T1000 (cell line): ENCODE measurements around the gene GPR62.

Source experiments
- DNase-seq: peaks from one replicate; lab custom pipeline; 2025; ENCODE audit warnings: mixed read lengths; lab: John Stamatoyannopoulos, UW

The GPR62 gene

DNA sequence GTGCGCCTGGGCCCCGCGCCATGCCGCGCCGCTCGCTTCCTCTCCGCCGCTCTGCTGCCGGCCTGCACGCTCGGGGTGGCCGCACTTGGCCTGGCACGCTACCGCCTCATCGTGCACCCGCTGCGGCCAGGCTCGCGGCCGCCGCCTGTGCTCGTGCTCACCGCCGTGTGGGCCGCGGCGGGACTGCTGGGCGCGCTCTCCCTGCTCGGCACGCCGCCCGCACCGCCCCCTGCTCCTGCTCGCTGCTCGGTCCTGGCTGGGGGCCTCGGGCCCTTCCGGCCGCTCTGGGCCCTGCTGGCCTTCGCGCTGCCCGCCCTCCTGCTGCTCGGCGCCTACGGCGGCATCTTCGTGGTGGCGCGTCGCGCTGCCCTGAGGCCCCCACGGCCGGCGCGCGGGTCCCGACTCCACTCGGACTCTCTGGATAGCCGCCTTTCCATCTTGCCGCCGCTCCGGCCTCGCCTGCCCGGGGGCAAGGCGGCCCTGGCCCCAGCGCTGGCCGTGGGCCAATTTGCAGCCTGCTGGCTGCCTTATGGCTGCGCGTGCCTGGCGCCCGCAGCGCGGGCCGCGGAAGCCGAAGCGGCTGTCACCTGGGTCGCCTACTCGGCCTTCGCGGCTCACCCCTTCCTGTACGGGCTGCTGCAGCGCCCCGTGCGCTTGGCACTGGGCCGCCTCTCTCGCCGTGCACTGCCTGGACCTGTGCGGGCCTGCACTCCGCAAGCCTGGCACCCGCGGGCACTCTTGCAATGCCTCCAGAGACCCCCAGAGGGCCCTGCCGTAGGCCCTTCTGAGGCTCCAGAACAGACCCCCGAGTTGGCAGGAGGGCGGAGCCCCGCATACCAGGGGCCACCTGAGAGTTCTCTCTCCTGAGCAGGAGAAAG is 951 bp downstream of the GPR62 start:
- DNase-seq = no peak

DNA sequence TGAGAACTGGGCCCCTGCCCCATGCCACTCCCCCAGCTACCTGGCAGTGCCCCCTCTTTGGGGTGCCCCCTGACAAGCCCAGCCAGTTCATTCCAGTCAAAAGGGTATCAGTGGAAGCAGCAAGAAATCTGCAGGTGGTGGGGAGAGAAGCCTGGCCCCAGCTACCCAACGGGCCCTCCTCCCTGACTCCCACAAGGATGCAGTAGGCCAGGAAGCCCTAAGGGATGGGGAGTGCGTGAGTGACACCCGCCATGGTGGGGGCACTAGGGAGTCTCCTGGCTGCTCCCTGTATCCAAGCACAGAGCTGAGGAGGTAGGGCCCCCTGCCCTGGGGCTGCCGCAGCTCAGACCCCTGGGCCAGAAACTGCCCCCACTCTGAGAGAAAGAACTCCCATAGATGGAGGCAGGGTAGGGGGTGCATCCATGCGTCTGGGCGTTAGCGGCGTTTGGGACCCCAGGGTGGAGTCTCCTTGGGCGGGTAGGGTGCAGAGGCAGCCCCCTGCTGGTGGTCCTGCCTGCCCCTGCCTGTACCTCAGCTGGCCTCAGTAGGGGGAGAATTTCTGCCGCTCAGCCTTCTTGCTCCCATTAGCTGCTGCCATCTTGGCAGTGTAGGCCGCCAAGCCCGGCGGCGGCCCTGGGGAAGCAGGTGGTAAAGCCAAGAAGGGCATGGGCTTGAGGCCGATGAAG is 2.5 kb downstream of the GPR62 start:
- DNase-seq = no peak

DNA sequence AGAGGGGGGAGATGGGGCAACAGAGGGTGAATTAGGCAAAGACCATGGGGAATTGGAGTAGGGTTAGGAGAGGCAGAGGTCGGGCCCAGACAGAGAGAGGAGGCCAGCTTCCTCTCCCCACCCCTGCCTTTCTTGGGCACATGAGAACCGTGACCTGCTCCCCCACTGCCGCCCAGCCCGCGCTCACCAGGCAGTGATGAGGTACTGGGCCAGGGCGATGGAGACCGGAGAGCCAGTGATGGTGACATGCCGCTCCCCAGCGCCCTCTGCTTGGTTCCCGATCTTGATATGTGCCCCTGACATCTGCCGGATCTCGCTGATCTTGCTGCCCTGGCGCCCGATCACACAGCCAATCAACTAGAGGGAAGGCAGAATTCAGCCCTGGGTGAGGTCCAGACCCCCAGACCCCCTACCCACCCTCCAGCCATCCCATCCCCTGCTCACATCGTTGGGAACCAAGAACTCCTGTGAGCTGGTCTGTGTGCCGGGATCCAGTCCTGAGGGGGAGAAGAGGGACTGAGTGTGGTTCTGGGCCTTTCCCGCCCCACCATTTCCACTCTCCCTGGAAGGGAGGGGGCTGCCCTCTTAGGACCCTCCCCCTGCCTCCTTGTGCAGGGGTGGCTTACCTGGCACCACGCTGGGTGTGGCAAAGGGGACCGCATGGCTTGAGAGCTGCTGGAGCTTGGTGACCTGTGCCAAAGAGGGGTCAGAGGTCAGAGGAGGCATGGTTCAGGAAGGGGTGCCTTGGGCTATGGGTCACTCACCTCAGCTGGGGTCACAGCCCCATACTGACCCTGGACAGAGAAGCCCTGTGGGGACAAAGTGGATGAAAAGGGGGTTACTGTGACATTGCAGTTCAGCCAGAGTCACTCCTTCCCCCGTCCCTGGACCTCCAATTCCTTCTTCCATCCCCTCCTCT is 3.7 kb downstream of the GPR62 start:
- DNase-seq = no peak

DNA sequence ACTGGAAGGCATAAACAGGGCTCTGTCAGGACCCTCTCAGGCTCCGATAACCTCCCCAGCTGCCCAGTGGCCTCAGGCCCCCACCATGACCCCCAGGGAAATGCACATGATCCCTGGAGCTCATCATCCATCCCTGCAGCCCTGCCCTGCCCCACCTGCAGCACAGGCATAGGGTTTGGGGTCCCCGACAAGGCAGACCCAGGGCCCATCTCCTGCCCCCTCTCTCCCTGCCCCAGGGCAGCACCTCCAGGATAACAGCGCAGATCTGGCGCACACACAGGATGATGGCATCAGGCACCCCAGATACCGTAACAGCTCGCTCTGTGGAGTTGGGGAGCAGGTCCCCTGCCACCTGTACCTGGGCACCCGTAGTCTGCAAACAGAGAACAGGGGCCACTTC is 4.5 kb downstream of the GPR62 start:
- DNase-seq = no peak

DNA sequence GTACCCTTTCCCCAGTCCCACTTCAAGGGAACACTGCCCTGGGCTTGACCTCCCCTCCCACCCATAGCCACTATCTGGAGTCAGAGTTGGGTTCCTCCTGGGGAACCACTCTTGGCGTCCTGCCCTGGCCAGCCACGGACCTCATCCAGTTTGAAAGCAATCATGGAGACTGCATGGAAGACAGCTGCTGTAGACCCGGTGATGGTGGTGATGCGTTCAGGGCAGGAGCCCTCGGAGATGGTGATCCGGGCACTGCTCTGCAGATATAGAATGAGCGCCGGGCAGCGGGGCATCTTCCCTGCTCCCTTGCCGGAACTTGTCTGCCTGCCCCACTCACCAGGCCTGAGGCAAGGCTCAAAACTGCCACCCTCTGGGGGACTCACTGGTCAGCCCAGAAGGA is 5.2 kb downstream of the GPR62 start:
- no peak for DNase-seq

DNA sequence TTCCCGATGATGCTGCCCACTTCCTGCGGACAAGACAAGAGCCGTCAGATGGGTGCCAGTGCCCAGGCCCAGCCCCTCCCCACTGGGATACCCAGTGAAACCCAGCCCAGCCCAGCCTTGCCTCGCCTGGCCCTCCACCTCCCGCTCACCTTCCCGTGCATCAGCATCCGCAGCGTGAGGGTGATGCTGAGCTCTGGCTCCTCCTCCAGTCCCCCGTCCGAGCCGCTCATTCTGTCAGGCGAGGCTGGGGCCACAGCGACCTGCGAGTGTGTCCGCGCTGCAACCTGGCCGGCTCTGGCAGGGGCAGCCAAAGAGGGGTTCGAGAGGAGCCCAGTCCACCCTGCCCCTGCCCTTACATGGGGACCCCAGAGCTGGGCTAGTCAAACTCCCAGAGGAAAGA is 5.8 kb downstream of the GPR62 start:
- DNase-seq = no peak

DNA sequence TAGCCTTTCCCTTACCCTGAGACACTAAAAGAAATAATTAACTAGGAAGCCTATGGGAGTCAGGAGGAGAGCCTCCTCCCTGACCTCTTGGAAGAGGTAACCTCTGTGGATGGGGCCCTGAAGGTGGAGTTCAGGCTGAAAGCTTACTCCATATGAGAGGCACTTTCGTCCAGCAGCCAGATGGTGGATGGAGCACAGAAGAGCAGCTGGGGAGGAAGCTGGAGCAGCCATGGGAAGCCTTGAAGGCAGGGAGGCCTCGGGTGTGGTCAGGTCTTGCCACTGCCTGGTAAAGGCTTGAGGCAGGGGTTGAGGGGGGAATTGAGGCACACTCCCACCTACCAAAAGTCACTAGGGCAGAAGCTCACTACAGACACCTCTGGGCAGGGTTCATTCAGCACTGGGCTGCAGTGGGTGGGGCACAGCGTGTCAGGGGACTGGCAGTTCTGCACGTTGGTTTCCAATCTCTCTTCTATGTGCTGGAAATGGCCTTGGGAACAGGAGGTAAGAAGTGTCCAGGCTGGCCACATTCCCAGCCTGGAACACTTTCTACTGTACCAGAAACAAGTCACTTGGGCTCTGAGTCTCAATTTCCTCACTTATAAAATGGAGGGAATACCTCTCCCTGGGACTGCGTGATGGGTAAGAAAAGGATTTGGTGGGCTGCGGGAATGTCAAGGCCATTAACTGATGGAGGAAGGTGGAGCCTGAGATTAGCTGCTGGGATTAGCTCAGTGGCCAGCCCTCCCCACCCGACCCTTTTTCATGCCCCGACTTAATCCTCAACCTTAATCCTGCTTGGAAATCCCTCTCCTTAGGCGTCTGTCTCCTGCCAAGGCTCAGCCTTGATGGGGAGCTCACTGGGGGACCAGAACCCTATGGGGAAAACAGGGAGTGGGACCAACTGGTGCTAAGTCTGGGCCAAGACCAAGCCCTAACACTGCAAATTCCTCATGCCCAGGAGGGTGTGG is 6.7 kb downstream of the GPR62 start:
- DNase-seq = no peak

DNA sequence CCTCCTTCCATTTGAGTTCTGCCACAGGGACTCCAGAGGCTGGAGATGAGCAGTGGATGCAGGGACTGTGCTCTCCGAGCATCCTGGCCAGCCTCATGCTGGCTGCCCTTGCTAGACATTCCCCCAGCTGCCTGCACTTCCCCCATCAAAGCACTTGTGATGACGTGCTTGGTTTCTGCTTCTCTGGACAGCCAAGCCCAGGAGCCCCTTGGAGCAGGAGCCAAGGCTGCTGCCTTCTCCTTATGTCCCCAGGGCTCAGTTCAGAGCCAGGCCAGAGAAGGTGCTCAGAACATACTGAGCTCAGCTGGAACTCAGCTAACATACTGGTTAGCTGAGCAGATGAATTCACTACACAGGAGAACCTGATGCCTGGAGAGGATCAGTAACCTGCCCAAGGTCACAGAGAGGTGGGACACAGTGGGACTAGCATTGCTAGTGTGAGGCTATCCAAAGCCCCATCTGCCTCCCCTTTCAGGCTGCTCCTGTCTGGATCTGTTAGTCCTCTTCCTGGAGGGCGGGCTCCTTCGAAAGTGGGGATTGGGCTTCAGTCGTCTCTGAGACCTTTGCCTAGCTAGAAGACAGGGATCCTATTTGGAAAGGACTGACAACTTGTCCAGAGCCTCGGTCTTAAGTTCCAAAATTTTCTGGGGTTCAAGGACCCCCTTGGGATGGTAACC is 7.8 kb downstream of the GPR62 start:
- DNase-seq = no peak

DNA sequence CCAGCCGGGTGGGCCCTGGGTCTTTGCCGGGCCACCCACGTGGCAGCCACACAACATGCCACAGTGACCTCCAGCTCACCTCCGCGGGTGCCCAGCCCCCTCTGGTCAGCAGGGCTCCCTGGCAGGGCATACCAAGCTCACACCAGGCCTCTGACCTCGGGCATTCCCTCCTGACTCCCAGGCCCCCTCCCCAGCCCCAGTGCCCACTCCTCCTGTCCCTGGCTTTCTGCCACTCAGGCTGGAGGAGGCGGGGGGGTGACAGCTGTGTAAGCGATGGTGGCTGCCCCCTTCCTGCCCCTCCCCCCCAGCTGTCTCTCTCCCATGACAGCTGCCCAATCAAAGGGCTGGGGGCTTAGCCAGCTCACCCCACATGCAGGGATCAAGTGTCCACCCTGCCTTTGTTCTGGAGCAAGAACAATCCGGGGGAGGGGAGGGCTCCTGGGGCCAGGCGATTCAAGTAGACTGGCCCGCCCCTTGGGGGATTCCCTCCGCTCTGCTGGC is 8.8 kb downstream of the GPR62 start:
- DNase-seq = no peak

DNA sequence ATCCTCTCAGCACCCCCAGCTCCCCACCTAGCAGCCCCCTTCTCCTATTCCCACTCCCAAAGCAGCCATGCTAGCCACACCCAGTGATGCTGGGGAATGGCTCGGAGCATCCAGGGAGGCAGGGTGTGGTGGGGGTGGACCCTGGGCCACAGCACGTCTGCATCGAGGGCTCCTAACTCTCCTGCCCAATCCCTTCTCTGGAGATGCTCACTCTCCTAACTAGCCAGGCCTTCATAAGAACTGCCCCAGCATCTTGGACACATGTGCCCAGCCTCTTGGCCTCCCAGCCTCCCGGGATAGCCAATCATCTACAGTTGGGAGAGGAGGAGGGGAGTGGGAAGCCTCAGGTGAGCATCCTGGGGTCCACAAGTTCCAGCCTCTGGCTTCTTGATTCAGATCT is 9.3 kb downstream of the GPR62 start:
- DNase-seq = no peak

DNA sequence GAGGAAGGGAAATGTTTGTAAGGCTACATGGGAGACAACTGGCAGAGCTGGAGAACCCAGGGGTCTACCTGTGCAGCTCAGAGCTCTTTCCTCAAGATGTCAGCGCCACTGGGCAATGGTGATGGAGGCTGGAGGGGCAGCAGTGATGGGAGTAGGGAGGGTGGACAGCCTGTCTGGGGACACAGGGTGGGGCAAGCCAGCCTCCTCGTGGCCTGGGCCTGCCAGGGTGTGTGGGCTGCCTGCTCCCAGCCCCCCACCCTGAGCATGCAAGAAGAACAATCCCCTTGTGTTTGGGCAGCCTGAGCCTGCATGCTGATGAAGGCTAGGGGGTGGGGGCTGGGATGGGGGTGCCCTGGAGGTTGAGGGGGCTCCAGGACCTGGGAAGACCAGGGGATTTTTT is 10.8 kb downstream of the GPR62 start:
- no peak for DNase-seq

DNA sequence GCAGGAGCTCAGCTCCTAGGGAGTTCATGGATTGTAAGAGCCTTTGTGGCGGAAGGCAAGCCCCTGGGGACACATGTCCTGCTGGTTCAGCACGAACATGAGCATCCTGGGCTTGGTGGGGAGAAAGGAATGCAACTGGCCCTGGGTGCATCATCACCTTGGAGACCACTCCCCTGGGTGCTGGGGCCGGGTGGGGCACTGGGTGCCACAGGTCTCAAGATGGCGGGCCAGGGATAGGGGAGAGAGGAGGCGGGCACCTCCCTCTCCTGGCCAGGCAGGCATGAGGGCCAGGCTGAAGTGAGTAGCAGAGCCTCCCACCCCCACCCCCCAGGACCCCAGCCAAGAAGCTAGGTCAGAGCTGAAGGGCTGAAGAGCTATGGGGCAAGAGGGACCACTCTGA is 11.3 kb downstream of the GPR62 start:
- DNase-seq = no peak

DNA sequence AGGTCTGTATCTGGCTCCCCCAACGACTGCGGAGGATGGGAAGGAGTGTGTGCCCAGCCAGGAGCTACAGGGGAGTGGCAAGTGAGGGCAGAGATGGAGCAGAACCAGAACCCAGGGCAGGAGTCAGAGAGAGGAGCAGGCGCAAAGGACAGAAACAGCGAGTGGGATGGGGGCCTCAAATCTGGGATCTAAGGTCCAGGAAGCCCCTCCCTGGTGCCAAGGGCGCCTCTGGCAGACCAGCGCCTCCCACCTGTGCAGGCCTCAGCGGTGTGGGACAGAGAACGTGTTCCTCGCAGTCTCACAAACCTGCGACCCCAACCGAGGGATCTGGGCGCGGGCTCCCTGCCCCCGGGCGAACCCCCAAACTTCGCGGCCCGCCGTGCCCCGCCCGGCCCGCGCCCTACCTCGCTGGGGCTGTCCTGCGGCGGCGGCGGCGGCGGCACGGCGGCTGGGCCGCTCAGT is 11.8 kb downstream of the GPR62 start:
- DNase-seq = no peak

DNA sequence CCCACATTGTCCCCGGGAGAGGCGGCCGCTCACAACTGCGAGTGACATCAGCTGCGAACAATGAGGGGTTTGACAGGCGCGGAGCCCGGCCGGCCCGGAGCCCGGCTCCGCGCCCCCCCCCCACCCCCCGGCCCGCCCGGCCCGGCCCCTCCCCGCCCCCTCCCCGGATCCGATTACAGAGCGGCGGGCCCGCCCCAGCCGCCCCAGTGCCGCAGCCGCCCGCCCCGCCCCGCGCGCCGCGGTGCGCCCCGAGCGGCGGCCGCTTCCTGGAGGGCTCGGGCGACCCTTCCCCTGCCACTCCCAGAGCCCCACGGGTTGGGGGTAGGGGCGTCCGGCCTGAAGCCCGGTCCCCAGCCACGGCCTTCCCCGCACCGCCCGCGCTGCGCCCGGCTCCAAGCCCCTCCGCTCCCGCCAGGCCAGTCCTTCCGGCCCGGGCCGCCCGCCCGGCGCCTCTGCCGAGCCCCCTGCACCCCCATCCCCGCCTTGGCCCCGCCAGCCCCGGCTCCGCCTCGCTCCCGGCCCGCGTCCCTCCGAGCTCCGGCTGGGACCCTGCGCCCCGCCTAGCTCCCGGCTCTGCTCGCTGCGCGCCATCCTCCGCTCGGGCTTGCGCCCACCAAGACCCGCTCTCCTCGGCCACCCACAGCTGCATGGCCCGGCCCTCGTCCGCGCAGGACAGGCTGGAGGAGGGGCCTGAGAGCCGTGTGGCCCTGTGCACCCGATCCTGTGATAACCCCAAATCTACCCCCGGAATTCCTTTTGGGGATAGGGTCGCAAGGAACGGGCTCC is 12.4 kb downstream of the GPR62 start, which contains the start of gene PCBP4:
PCBP4 (minus strand) TSS at position 71 of the 786 bp plus-strand sequence. CDS start 6,214 bp downstream, outside the sequence.
- no peak for DNase-seq

DNA sequence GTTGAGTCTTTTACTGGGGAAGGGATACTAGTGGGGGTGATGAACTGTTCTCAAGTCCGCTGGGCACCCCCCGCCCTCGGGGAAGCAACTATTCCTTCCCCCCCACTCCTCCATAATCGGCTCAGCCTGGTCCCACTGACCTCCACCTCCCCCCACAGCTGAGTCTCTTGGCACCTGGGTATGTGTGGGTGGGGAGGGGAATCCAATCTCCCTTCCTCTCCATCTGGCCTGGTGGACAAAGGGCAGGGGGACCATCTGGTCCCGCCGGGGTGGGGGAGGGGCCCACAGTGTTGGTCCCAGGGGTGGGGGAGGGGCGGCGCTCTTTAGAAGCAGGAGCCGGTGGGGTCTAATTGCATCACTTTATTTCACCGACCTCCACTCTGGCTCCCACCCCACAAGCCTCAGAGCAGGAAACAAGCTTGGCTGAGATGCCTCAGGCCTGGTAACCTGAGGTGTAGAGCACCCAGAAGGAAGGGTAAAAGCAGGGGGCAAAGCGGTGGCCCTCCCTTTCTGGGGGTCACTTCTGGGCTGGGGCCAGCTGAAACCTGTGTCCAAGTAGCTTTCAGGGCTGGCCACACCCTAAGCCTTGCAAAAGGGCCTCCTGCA is 13.1 kb downstream of the GPR62 start:
- DNase-seq = no peak

DNA sequence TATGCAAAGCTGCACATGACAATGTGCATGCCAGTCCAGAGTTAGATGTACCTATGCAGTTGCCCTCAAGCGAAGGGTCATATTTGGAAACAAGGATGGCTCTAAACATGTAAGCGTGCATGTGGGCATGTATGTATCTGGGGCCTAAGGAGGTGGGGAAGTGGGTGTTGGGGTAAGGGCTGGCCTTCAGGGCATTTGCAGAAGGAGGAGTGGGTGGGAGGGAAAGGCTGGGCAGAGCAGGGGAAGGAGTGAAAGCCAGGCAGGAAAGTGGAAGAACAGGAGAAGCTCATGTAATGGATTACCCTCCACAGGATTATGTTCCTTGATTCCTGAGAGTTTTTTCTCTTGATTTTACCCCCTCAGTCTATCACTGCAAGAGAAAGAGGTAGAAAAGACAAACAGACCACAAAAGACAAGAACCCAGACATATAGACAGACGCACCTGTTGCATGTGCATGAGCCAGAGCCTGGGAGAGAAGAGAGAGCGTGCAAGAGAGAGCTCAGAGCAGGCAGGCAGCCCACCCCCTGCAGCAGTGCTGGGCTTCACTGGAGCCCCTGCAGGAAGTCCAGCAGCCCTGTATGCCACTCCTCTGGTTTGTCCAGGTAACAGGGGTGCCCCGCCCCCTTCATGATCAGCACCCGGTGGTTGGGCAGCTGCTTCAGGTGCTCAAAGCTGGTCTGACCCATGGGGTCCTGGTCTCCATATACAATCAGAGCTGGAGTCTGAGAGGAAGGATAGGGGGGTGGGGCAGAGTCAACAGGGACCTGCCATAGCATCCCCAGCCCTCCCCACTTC is 13.9 kb downstream of the GPR62 start:
- no peak for DNase-seq

DNA sequence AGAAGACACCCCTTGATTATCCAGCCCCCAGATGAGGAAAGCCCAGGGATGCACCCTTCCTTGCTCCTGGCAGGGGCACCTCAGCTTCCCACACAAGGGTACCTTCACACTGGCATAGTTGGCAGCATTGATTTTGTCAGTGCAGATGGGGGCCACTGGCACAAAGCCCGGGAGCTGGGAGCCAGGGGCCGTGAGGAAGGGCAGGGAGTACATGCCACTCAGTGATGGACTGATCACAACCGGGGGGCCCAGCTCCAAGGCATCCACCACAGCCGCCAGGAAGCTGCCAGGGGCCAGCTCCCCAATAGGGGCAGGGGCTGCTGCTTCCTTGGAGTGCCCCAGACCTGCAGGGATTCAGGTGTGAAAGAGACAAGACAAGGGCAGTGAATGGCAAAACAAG is 14.7 kb downstream of the GPR62 start:
- no peak for DNase-seq
